Trophoblast cell (in vitro differentiated cells and primary cell): ENCODE results near the gene TMPRSS11B.

Experiments used
- DNase-seq, 2 donors: peaks; one replicate each; pipeline ENCODE4 v3.0.0-alpha.2; 2016
- H2AFZ ChIP-seq: 2 replicates; pipeline ENCODE4 v1.6.1; 2013; ENCODE audit warnings: low read length, moderate library complexity, mild to moderate bottlenecking; ENCODE audit not compliant: insufficient read depth, poor library complexity
- H2AK5ac ChIP-seq: 2 replicates; pipeline ENCODE4 v1.6.1; 2013; ENCODE audit warnings: mild to moderate bottlenecking, low read length
- H2BK120ac ChIP-seq: 2 replicates; pipeline ENCODE4 v1.6.1; 2013; ENCODE audit warnings: low read length, mild to moderate bottlenecking, moderate library complexity; ENCODE audit not compliant: insufficient read depth, poor library complexity
- H2BK12ac ChIP-seq: 2 replicates; pipeline ENCODE4 v1.6.1; 2013; ENCODE audit warnings: mild to moderate bottlenecking, low read length, moderate library complexity
- H2BK5ac ChIP-seq: 2 replicates; pipeline ENCODE4 v1.6.1; 2013; ENCODE audit warnings: low read length, low read depth, moderate library complexity, mild to moderate bottlenecking; ENCODE audit not compliant: poor library complexity
- H3K14ac ChIP-seq: 2 replicates; pipeline ENCODE4 v1.6.1; 2013; ENCODE audit warnings: mild to moderate bottlenecking, low read length
- H3K18ac ChIP-seq: 2 replicates; pipeline ENCODE4 v1.6.1; 2013; ENCODE audit warnings: mild to moderate bottlenecking, low read length
- H3K23ac ChIP-seq: 2 replicates; pipeline ENCODE4 v1.6.1; 2013; ENCODE audit warnings: low read length
- H3K27ac ChIP-seq: 2 replicates; pipeline ENCODE4 v1.5.1; 2013; ENCODE audit warnings: low read depth, mild to moderate bottlenecking, inconsistent platforms, low read length, moderate library complexity
- H3K27me3 ChIP-seq: 2 replicates; pipeline ENCODE4 v1.6.1; 2013; ENCODE audit warnings: inconsistent platforms, mild to moderate bottlenecking, low read length, moderate library complexity; ENCODE audit not compliant: insufficient read depth
- H3K36me3 ChIP-seq, 2 experiments: 1 replicate in 1 of 2; 2 replicates in 1 of 2; pipeline ENCODE4 v1.6.1; 2013; ENCODE audit warnings: low read length in 2 of 2, mild to moderate bottlenecking in 2 of 2, moderate library complexity in 1 of 2; ENCODE audit not compliant: insufficient read depth in 2 of 2, control insufficient read depth in 1 of 2
- H3K4ac ChIP-seq: 2 replicates; pipeline ENCODE4 v1.6.1; 2013; ENCODE audit warnings: low read depth, mild to moderate bottlenecking, low read length, moderate library complexity
- H3K4me1 ChIP-seq, 2 experiments: 1 replicate in 1 of 2; 2 replicates in 1 of 2; pipeline ENCODE4 v1.6.1; 2013; ENCODE audit warnings: low read length in 2 of 2, mild to moderate bottlenecking in 2 of 2, moderate library complexity in 1 of 2; ENCODE audit not compliant: insufficient read depth in 2 of 2, control insufficient read depth in 1 of 2
- H3K4me2 ChIP-seq: 2 replicates; pipeline ENCODE4 v1.6.1; 2013; ENCODE audit warnings: inconsistent platforms, mild to moderate bottlenecking, low read length, moderate library complexity
- H3K4me3 ChIP-seq: 2 replicates; pipeline ENCODE4 v1.5.1; 2013; ENCODE audit warnings: mild to moderate bottlenecking, low read depth, low read length, inconsistent platforms
- H3K79me1 ChIP-seq: one replicate; pipeline ENCODE4 v1.6.1; 2013; ENCODE audit warnings: low read length
- H3K79me2 ChIP-seq: 2 replicates; pipeline ENCODE4 v1.6.1; 2013; ENCODE audit warnings: low read length, mild to moderate bottlenecking; ENCODE audit not compliant: control insufficient read depth, insufficient read depth, poor library complexity
- H3K9ac ChIP-seq: 2 replicates; pipeline ENCODE4 v1.6.1; 2013; ENCODE audit warnings: mild to moderate bottlenecking, low read length
- H3K9me3 ChIP-seq: 2 replicates; pipeline ENCODE4 v1.6.1; 2013; ENCODE audit warnings: low read depth, mild to moderate bottlenecking, control low read depth, inconsistent platforms, low read length; ENCODE audit not compliant: insufficient read depth
- H4K12ac ChIP-seq: 2 replicates; pipeline ENCODE4 v1.6.1; 2013; ENCODE audit warnings: low read depth, mild to moderate bottlenecking, low read length, moderate library complexity
- H4K8ac ChIP-seq: 2 replicates; pipeline ENCODE4 v1.6.1; 2013; ENCODE audit warnings: low read depth, mild to moderate bottlenecking, low read length, moderate library complexity
- H4K91ac ChIP-seq: one replicate; pipeline ENCODE4 v1.6.1; 2013; ENCODE audit warnings: low read depth, mild to moderate bottlenecking, low read length, moderate library complexity
- WGBS: extraction: QIAGEN DNeasy Blood & Tissue Kit; methylation state at CpG from one replicate; pipeline ENCODE4 v1.1.7; 2013; ENCODE audit warnings: missing lambda C conversion rate; ENCODE audit not compliant: insufficient read length, insufficient coverage; ENCODE audit errors: extremely low coverage; 5-methylcytosine and 5-hydroxymethylcytosine counted together

TMPRSS11B gene

DNA sequence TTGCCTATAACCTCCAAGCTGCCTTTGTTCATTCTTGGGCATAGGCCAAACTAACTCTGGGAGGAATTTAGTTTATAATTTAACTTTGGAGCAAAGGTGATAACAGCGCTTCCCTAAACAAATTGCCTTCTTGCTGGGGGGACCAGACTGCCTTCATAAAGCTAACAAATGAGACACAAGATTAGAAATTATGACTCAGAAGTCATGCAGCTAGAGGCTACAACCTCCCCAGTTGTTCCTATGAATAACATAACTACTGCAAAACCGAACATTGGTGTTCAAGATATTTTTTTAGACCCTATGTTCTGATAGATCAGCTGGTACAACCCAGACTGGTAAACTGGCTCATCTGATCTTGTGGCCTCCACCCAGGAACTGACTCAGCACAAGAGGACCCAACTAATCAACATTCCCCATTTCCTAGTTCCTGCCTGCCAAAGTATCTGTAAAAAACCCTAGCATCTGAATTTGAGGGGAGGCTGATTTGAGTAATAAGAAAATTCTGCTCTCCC is 22.0 kb upstream of the TMPRSS11B start:
- H4K8ac ChIP-seq, result no peak overlapping the region
- no peak overlapping the region for H2AK5ac ChIP-seq
- no peak overlapping the region for H2BK120ac ChIP-seq
- peaks cover 2% of the 10 kb centered on the region for H3K79me1 ChIP-seq
- no peak overlapping the region for H3K4ac ChIP-seq
- no peak overlapping the region for H4K12ac ChIP-seq
- no peak overlapping the region for H3K14ac ChIP-seq
- no peaks in the 10 kb centered on the region for H3K36me3 ChIP-seq
- no peak overlapping the region for H3K9ac ChIP-seq
- no peak overlapping the region for H2AFZ ChIP-seq
- WGBS, result no CpG with 5 or more reads among the region's 2 CpGs
- H2BK12ac ChIP-seq, result no peak overlapping the region
- H3K4me2 ChIP-seq, result no peak overlapping the region
- no peak for DNase-seq
- H3K79me2 ChIP-seq, result no peaks in the 10 kb centered on the region
- H4K91ac ChIP-seq, result no peak overlapping the region
- H3K27me3 ChIP-seq, result no peaks in the 10 kb centered on the region
- no peak overlapping the region for H3K18ac ChIP-seq
- no peaks in the 10 kb centered on the region for H3K9me3 ChIP-seq
- no peaks in the 10 kb centered on the region for H3K4me1 ChIP-seq
- H2BK5ac ChIP-seq, result no peak overlapping the region
- H3K27ac ChIP-seq, result no peak overlapping the region
- H3K23ac ChIP-seq, result no peak overlapping the region
- no peak overlapping the region for H3K4me3 ChIP-seq

DNA sequence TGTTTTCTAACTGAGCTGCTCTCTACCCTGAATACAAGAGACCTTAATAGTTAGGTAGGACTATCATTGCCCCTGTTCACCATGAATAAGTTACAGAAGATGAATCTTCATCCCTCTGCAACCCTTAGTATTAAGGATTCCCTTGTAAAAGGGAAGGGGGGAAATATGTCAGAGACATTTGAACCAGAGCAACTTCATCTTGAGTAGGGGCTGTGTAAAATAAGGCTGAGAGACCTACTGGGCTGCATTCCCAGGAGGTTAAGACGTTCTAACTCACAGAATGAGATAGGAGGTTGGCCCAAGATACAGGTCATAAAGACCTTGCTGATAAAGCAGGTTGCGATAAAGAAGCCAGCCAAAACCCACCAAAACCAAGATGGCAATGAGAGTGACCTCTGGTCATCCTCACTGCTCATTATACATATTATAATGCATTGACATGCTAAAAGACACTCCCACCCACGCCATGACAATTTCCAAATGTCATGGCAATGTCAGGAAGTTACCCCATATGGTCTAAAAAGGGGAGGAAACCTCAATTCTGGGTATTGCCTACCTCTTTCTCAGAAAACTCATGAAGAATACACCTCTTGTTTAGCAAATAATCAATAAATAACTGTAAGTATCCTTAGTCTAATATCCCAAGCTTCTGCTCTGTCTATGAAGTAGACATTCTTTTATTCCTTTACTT is 19.5 kb upstream of the TMPRSS11B start:
- Histone ChIP-seq H2BK12ac (no peak overlapping the region), H3K4me3 (no peak overlapping the region), H3K79me2 (no peaks in the 10 kb centered on the region), H2BK120ac (no peak overlapping the region), H3K79me1 (no peaks in the 10 kb centered on the region), H4K91ac (no peak overlapping the region), H3K9ac (no peak overlapping the region), H3K36me3 (no peaks in the 10 kb centered on the region), H2AFZ (no peak overlapping the region), H2BK5ac (no peak overlapping the region), H3K9me3 (no peaks in the 10 kb centered on the region), H2AK5ac (no peak overlapping the region), H3K27me3 (no peaks in the 10 kb centered on the region), H3K14ac (no peak overlapping the region), H3K4me1 (no peaks in the 10 kb centered on the region), H3K27ac (no peak overlapping the region), H3K4me2 (no peak overlapping the region), H3K23ac (no peak overlapping the region), H3K18ac (no peak overlapping the region), H4K12ac (no peak overlapping the region), H3K4ac (no peak overlapping the region), H4K8ac (no peak overlapping the region)
- WGBS, result no CpG with 5 or more reads among the region's 3 CpGs
- DNase-seq, result no peak

DNA sequence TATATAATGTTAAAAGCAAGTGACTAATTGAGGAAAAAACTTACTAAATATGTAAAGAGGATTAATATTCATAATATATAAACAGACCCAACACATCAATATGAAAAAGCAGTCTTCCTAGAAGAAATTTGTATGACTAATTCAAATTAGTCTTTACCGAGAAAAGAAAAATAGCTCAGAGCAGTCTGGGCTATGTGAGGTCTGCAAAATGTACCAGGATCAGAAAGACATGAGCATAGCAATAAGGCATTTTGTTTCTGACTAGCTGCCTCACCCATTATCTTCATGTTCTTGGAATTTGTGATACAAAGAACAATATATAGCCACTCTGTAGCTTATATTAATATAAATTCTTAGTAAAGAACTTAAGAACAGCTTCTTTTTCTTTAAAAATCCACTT is 13.7 kb upstream of the TMPRSS11B start:
- H3K9me3 ChIP-seq, result no peaks in the 10 kb centered on the region
- H3K4me2 ChIP-seq, result no peak overlapping the region
- no peaks in the 10 kb centered on the region for H3K79me1 ChIP-seq
- H2BK5ac ChIP-seq, result no peak overlapping the region
- no peak overlapping the region for H4K8ac ChIP-seq
- no peak overlapping the region for H2AFZ ChIP-seq
- no peak overlapping the region for H3K23ac ChIP-seq
- H3K14ac ChIP-seq, result no peak overlapping the region
- no peak overlapping the region for H2BK12ac ChIP-seq
- no peak overlapping the region for H3K4me3 ChIP-seq
- H3K36me3 ChIP-seq, result no peaks in the 10 kb centered on the region
- H3K79me2 ChIP-seq, result no peaks in the 10 kb centered on the region
- no peak overlapping the region for H3K18ac ChIP-seq
- H2BK120ac ChIP-seq, result no peak overlapping the region
- H4K91ac ChIP-seq, result no peak overlapping the region
- no peaks in the 10 kb centered on the region for H3K27me3 ChIP-seq
- no peaks in the 10 kb centered on the region for H3K4me1 ChIP-seq
- no CpG with 5 or more reads among the region's 1 CpG for WGBS
- H4K12ac ChIP-seq, result no peak overlapping the region
- no peak overlapping the region for H3K27ac ChIP-seq
- H3K9ac ChIP-seq, result no peak overlapping the region
- DNase-seq, result no peak
- no peak overlapping the region for H3K4ac ChIP-seq
- no peak overlapping the region for H2AK5ac ChIP-seq

DNA sequence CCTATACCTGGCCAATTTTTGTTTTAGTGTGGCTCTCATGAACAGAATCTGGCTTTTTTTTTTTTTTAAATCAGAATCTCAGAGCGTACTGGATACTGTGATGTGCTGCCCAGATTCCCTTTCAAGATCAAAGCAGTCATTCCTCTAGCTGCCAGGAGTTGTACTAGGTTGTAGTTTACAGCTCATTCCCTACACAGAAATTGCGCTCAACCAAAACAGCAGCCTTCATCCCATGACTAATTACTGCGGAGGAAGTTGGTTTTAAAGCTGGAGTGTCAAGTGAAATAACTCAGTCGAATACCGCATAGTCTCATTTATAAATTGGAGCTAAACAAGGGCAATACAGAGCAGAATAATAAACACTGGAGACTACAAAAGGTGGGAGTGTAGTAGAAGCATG is 12.2 kb upstream of the TMPRSS11B start:
- no peak overlapping the region for H3K9ac ChIP-seq
- no peak overlapping the region for H2BK120ac ChIP-seq
- H3K27ac ChIP-seq, result no peak overlapping the region
- no peak overlapping the region for H3K4ac ChIP-seq
- no peak overlapping the region for H2AK5ac ChIP-seq
- no peaks in the 10 kb centered on the region for H3K36me3 ChIP-seq
- H4K8ac ChIP-seq, result no peak overlapping the region
- H3K23ac ChIP-seq, result no peak overlapping the region
- no peaks in the 10 kb centered on the region for H3K4me1 ChIP-seq
- no peaks in the 10 kb centered on the region for H3K79me2 ChIP-seq
- no peaks in the 10 kb centered on the region for H3K9me3 ChIP-seq
- no peak overlapping the region for H3K18ac ChIP-seq
- no peak overlapping the region for H4K91ac ChIP-seq
- H3K14ac ChIP-seq, result no peak overlapping the region
- no peak overlapping the region for H2BK5ac ChIP-seq
- no peaks in the 10 kb centered on the region for H3K27me3 ChIP-seq
- WGBS, result no CpG with 5 or more reads among the region's 5 CpGs
- H3K4me2 ChIP-seq, result no peak overlapping the region
- no peak overlapping the region for H4K12ac ChIP-seq
- no peak overlapping the region for H2AFZ ChIP-seq
- no peak overlapping the region for H2BK12ac ChIP-seq
- no peaks in the 10 kb centered on the region for H3K79me1 ChIP-seq
- H3K4me3 ChIP-seq, result no peak overlapping the region
- no peak for DNase-seq
